ENCODE results near the gene AKAP12.
"Not testable (repeated sequence)": the region's sequence is repeated elsewhere in the genome, so short reads cannot be mapped to it uniquely, and the experiment has no call there.

The AKAP12 gene

DNA sequence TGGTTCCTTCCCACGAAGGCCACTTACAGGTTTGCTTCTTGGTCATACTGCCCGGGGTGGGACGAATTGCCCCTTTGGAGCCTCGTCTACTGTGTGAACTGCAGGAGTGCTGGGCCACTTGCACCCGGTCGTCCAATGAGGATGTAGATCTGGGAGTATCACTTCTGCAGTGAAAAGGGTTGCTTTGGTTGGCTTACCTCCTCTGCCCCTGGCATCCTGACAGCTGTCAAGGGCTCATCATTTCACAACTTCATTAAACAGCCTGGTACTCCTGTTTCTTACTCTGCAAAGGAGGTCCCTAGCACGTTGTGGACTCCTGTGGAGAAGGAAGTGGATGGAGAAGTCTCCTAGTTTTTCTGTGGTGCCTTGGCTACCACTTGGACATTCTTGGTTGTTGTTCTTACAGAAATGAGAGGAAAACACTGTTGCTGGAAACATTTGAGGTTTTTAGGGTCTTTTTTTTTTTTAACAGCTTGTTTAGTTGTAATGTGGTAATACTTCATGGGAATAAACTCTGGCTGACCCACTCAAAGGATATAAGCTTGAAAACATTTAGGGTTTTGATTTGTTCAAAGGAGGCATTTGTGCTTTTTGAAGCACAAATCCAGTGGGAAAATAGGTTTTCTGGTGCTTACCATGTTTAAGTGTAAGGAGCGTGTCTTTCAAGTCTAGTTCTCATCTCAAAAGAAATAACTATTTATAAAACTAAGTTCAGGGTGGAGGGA is 60.7 kb downstream of the AKAP12 start:
- Histone ChIP-seq H3K4me1 (ENCODE audit: insufficient read depth, low read length) (no peaks in the 10 kb centered on the region; the same call in 1 of the 2 replicates), H3K4me3 (ENCODE audit: low read length) (no peak overlapping the region), H3K27me3 (ENCODE audit: insufficient read depth, low read length) (no peaks in the 10 kb centered on the region), H3K9me3 (ENCODE audit: insufficient read depth, low read depth, low read length) (no peaks in the 10 kb centered on the region), H3K9ac (ENCODE audit: low read depth, low read length) (no peak overlapping the region), H3K27ac (ENCODE audit: low read length) (no peak overlapping the region), H3K36me3 (ENCODE audit: insufficient read depth, low read depth, low read length) (peaks cover under 1% of the 10 kb centered on the region; the same call in 1 of the 2 replicates)

DNA sequence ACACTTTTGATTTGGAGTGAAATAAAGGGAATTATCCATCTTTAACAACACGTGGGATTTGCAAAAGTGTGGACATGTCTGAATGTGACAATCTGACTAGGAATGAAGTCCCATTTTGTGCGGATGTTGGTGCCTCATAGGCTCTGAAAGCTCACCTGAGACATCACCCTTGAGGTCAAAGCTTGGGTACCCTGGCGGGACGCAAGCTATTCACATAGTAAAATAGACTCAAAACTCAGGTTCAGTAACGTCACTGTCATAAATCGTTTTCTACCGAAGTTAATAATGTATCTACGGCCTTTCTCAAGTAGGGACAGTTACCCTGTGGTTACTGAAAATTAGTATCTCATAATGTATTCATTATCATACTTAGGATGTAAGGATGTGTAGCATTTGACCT is 61.8 kb downstream of the AKAP12 start:
- H3K9me3 ChIP-seq (ENCODE audit: insufficient read depth, low read depth, low read length), result no peaks in the 10 kb centered on the region
- H3K36me3 ChIP-seq (ENCODE audit: insufficient read depth, low read depth, low read length), result peaks cover 10% of the 10 kb centered on the region

DNA sequence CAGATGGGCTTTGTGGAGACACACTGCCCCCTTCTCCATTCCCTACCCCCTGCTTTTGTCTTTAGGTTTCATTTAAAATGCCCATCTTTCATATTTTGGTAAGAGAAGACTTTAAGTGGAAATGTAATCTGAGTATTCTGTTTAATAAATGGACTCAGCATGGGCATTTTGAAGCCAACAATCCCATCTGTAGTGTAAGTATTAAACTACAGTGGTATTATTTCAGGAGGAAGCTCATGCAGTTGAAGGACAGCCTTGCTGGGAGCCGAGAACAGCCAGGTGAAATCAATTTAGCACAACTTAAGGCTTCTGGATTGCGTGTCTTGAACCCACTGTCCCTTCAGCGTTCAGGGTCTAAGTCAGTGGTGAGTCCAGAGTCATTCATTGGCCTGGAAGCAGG is 63.5 kb downstream of the AKAP12 start:
- Histone ChIP-seq H3K9ac (ENCODE audit: low read depth, low read length) (no peak overlapping the region), H3K4me1 (ENCODE audit: insufficient read depth, low read length) (no peaks in the 10 kb centered on the region)

More for the DNA sequence above, 61.8 kb downstream of the AKAP12 start:
- Histone ChIP-seq H3K4me1 (ENCODE audit: insufficient read depth, low read length) (no peaks in the 10 kb centered on the region), H3K4me3 (ENCODE audit: low read length) (no peak overlapping the region), H3K9ac (ENCODE audit: low read depth, low read length) (no peak overlapping the region), H3K27me3 (ENCODE audit: insufficient read depth, low read length) (no peaks in the 10 kb centered on the region), H3K27ac (ENCODE audit: low read length) (no peak overlapping the region)

DNA sequence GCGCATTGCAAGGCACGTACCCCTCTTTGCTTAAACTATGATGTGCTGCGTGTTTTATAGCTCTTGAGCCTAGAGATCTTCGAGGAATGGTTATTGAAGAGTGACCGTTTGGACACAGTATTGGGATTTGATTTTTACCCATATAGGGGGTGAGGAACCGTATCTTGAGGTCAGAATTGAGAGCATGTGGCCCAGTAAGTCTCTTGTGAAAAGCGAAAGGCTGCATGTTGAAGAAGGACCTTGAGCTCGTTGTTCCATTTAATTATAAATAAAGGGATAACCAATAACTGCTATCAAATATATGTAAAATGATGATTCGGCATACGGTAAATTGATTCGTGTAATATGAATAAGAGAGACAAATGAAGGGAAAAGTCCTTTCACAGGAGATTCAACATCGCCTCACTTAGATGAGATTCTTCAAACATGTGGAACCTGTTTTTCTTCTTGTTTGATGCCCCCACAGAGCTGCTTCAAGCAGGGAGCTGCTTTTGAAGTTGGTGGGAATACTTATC is 66.6 kb downstream of the AKAP12 start:
- H3K27ac ChIP-seq (ENCODE audit: low read length), result no peak overlapping the region
- H3K27me3 ChIP-seq (ENCODE audit: insufficient read depth, low read length), result no peaks in the 10 kb centered on the region
- peaks cover 23% of the 10 kb centered on the region for H3K36me3 ChIP-seq (ENCODE audit: insufficient read depth, low read depth, low read length)

More for the DNA sequence above, 63.5 kb downstream of the AKAP12 start:
- H3K27ac ChIP-seq (ENCODE audit: low read length), result no peak overlapping the region
- H3K4me3 ChIP-seq (ENCODE audit: low read length), result no peak overlapping the region
- H3K27me3 ChIP-seq (ENCODE audit: insufficient read depth, low read length), result no peaks in the 10 kb centered on the region
- H3K36me3 ChIP-seq (ENCODE audit: insufficient read depth, low read depth, low read length), result peaks cover 18% of the 10 kb centered on the region
- H3K9me3 ChIP-seq (ENCODE audit: insufficient read depth, low read depth, low read length), result no peaks in the 10 kb centered on the region

DNA sequence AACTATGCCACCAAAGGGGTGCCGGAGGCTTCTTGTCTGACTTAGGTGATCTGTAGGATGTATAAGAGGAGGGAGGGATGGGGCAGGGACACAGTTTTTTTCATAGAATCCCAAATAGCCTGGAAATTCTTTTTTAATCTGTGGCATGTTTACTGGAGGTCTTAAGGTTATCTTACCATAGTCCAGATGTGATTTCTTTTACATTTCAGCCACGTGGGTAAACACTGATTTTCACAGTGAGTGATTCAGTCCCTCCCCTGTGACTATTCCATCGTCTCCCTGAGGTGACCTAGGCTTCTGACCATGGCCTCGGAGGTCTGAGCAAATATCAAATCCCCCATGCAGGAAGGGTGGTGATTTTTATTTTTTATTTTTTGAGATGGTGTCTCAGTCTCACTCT is 67.7 kb downstream of the AKAP12 start:
- H3K36me3 ChIP-seq (ENCODE audit: insufficient read depth, low read depth, low read length), result peaks cover 28% of the 10 kb centered on the region
- no peaks in the 10 kb centered on the region for H3K27me3 ChIP-seq (ENCODE audit: insufficient read depth, low read length)
- no peaks in the 10 kb centered on the region for H3K9me3 ChIP-seq (ENCODE audit: insufficient read depth, low read depth, low read length)
- H3K4me1 ChIP-seq (ENCODE audit: insufficient read depth, low read length), result no peaks in the 10 kb centered on the region
- no peak overlapping the region for H3K27ac ChIP-seq (ENCODE audit: low read length)
- H3K4me3 ChIP-seq (ENCODE audit: low read length), result no peak overlapping the region
- no peak overlapping the region for H3K9ac ChIP-seq (ENCODE audit: low read depth, low read length)

More for the DNA sequence above, 66.6 kb downstream of the AKAP12 start:
- Histone ChIP-seq H3K4me3 (ENCODE audit: low read length) (no peak overlapping the region), H3K4me1 (ENCODE audit: insufficient read depth, low read length) (no peaks in the 10 kb centered on the region), H3K9me3 (ENCODE audit: insufficient read depth, low read depth, low read length) (no peaks in the 10 kb centered on the region), H3K9ac (ENCODE audit: low read depth, low read length) (no peak overlapping the region)

DNA sequence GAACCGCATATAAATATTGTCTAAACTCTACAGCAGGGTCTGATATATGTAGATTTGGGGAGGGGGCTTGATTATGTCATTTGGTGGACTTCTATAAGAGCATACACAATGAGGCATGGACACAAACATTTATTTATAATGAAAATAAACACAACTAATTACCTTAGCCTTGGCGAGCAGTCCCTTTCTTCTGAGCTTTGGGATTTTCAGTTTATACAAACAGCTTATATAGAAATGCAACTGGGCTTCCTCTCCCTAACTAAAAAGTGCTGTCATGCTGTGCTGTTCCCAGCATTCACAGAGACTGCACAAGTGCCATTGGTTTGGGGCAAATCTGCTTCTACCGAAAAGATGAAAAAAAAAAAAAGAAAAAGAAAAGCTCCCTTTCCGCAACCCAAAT is 69.9 kb downstream of the AKAP12 start:
- H3K9me3 ChIP-seq (ENCODE audit: insufficient read depth, low read depth, low read length), result no peaks in the 10 kb centered on the region
- H3K4me3 ChIP-seq (ENCODE audit: low read length), result no peak overlapping the region
- no peak overlapping the region for H3K27ac ChIP-seq (ENCODE audit: low read length)
- H3K4me1 ChIP-seq (ENCODE audit: insufficient read depth, low read length), result peaks cover 8% of the 10 kb centered on the region; the same call in 1 of the 2 replicates
- no peak overlapping the region for H3K9ac ChIP-seq (ENCODE audit: low read depth, low read length)
- H3K36me3 ChIP-seq (ENCODE audit: insufficient read depth, low read depth, low read length), result peaks cover 28% of the 10 kb centered on the region
- no peaks in the 10 kb centered on the region for H3K27me3 ChIP-seq (ENCODE audit: insufficient read depth, low read length)

DNA sequence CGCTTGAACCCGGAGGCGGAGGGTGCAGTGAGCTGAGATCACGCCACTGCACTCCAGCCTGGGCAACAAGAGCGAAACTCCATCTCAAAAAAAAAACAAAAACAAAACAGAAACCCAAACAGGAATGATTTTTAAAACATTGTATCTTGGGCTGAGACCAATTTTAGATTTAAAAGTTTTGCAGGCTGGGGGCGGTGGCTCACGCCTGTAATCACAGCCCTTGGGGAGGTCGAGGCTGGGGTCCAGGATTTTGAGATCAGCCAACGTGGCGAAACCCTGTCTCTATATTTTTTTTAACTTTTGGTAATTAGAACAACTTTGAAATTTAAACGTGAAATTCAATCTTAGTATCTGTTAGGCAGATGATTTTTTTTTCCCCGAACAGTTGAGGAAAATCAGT is 70.5 kb downstream of the AKAP12 start:
- no peak overlapping the region for H3K9ac ChIP-seq (ENCODE audit: low read depth, low read length)
- no peak overlapping the region for H3K4me3 ChIP-seq (ENCODE audit: low read length)
- no peaks in the 10 kb centered on the region for H3K27me3 ChIP-seq (ENCODE audit: insufficient read depth, low read length)
- no peaks in the 10 kb centered on the region for H3K9me3 ChIP-seq (ENCODE audit: insufficient read depth, low read depth, low read length)
- H3K4me1 ChIP-seq (ENCODE audit: insufficient read depth, low read length), result peaks cover 8% of the 10 kb centered on the region; the same call in 1 of the 2 replicates
- H3K27ac ChIP-seq (ENCODE audit: low read length), result no peak overlapping the region
- peaks cover 28% of the 10 kb centered on the region for H3K36me3 ChIP-seq (ENCODE audit: insufficient read depth, low read depth, low read length)

DNA sequence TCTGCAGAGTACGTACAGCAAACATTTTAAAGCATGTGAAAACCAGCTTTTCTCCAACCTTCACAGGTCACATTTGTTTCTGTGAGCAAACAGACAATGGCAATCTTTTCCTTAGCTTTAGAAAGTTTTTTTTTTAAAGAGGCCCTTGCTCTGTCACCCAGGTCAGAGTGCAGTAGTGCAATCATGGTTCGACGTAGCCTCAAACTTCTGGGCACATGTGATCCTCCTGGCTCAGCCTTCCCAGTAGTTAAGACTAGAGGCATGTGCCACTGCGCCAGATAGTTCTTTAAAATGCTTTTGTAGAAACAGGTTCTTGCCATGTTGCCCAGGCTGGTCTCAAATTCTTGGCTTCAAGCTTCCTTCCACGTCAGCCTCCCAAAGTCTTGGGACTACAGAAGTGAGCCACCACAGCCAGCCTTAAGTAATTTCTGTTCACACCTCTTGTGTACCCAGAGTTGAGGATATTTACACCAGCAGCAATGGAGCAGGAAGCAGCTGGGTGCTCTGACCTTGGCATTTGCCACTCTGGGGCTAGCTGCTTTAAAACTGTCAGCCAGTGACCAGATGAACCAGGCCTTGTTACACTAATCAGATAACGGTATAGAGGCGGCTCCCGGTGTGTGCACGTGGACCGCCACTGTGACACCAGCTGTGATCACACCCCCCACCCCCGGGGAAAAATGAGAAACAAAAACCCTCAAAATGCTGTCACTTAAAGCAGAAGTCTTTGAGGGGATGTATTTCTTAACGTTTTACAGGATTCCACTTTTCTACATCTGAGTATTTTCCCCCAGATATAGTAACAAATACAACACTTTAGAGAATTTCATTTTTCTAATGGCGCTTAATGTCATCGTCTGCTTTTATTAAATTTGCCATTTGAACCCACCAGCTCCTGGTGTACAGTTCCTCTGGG is 71.3 kb downstream of the AKAP12 start:
- no peak overlapping the region for H3K27ac ChIP-seq (ENCODE audit: low read length)
- H3K4me3 ChIP-seq (ENCODE audit: low read length), result no peak overlapping the region
- H3K27me3 ChIP-seq (ENCODE audit: insufficient read depth, low read length), result no peaks in the 10 kb centered on the region
- H3K36me3 ChIP-seq (ENCODE audit: insufficient read depth, low read depth, low read length), result peaks cover 23% of the 10 kb centered on the region; the same call in 1 of the 2 replicates
- no peaks in the 10 kb centered on the region for H3K9me3 ChIP-seq (ENCODE audit: insufficient read depth, low read depth, low read length)
- peaks cover 8% of the 10 kb centered on the region; the same call in 1 of the 2 replicates for H3K4me1 ChIP-seq (ENCODE audit: insufficient read depth, low read length)
- H3K9ac ChIP-seq (ENCODE audit: low read depth, low read length), result no peak overlapping the region

DNA sequence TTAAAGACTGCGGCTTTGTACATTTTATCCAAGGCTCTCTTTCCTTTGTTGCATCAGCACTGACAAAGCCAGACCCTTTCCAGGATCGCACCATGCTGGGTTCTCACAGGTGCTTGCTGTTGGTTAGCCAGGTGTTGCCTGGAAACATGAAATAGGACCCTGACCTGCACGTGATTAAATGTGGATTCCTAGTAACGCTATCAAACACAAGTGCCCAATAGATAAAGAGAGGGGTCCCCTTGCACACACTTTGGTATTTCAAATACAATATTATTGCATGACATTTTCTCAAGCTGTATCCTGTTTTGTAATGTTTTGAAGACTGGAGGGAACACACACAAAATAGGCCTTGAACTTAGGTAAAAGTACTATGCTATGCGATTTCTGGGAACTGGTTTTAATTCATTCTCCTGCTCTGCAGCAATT is 73.3 kb downstream of the AKAP12 start:
- Histone ChIP-seq H3K9me3 (ENCODE audit: insufficient read depth, low read depth, low read length) (no peaks in the 10 kb centered on the region), H3K27me3 (ENCODE audit: insufficient read depth, low read length) (no peaks in the 10 kb centered on the region), H3K4me3 (ENCODE audit: low read length) (no peak overlapping the region), H3K27ac (ENCODE audit: low read length) (peak overlapping the region; percentile 46), H3K4me1 (ENCODE audit: insufficient read depth, low read length) (peaks cover 8% of the 10 kb centered on the region; the same call in 1 of the 2 replicates), H3K9ac (ENCODE audit: low read depth, low read length) (peak overlapping the region; percentile 62; the same call in 1 of the 2 replicates), H3K36me3 (ENCODE audit: insufficient read depth, low read depth, low read length) (peaks cover 10% of the 10 kb centered on the region; the same call in 1 of the 2 replicates)

DNA sequence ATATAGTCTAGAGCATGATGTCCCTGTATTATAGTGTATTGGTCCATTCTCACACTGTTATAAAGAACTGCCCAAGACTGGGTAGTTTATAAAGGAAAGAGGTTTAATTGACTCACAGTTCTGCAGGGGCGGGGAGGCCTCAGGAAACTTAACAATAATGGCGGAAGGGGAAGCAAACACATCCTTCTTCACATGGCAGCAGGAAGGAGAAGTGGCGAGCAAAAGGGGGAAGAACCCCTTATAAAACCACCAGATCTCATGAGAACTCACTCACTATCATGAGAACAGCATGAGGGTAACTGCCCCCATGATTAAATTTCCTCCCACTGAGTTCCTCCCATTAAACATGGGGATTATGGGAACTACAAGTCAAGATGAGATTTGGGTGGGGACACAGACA is 75.9 kb downstream of the AKAP12 start:
- not testable (repeated sequence) for H3K27ac ChIP-seq (ENCODE audit: low read length); H3K9ac ChIP-seq (ENCODE audit: low read depth, low read length); H3K9me3 ChIP-seq (ENCODE audit: insufficient read depth, low read depth, low read length); H3K36me3 ChIP-seq (ENCODE audit: insufficient read depth, low read depth, low read length); H3K4me3 ChIP-seq (ENCODE audit: low read length); H3K4me1 ChIP-seq (ENCODE audit: insufficient read depth, low read length); H3K27me3 ChIP-seq (ENCODE audit: insufficient read depth, low read length)

DNA sequence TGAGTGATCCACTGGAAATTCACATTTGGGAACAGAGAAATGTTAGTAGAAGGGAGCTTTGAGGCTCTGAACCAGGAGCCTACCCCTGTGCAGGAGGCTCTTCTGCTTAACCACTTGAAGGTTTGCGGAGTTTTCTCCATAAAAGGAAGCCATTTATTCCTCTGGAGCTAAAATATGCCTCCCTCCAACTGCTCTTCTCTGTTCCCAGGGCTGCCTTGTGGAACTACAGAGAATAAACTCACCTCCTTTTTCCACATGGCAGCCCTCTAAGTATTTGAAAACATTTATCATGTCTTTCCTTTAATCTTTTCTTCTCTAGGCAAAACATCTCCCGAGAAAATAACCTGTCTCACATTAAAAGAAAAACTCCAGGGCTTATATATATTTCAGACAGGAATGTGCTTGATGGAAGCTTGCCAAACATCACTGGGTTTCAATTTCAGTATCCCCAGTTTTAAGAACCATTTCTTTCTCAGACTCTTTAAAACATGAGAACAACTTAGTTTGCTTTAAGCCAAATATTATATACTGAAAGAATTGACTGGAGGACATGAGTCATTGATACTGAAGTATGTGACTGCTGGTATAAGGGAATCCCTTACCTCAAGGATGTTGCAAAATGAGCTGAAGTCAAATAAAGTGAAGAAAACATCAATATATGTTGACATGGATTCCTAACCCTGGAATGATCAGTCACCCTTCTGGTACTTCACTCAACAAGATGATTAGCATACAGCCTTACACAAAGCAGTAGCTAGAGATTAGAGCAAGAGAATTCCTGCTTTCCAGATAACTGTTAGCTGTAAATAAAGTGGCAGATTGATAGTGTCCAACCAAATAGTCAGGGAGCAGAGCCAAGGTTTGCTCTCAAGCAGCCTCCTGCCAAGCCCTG is 77.6 kb downstream of the AKAP12 start:
- Histone ChIP-seq H3K9me3 (ENCODE audit: insufficient read depth, low read depth, low read length) (no peaks in the 10 kb centered on the region), H3K36me3 (ENCODE audit: insufficient read depth, low read depth, low read length) (no peaks in the 10 kb centered on the region), H3K4me3 (ENCODE audit: low read length) (no peak overlapping the region), H3K27ac (ENCODE audit: low read length) (no peak overlapping the region), H3K9ac (ENCODE audit: low read depth, low read length) (no peak overlapping the region), H3K27me3 (ENCODE audit: insufficient read depth, low read length) (no peaks in the 10 kb centered on the region), H3K4me1 (ENCODE audit: insufficient read depth, low read length) (peaks cover 8% of the 10 kb centered on the region; the same call in 1 of the 2 replicates)
